Lower leg skin (tissue), 3 donors: Measurements from ENCODE around the gene TES.

Experiments used
- CTCF ChIP-seq, 3 donors: fragments of 450-650 bp; IDR thresholded peaks; one replicate each; pipeline ENCODE4 v1.5.1; 2016; ENCODE audit warnings: antibody characterized with exemption in 3 of 3, mild to moderate bottlenecking in 3 of 3, moderate library complexity in 2 of 3
- POLR2A ChIP-seq, 2 donors: fragments of 450-650 bp; IDR thresholded peaks; one replicate each; pipeline ENCODE4 v1.6.1; 2016 to 2017; ENCODE audit warnings: antibody characterized with exemption in 2 of 2, mild to moderate bottlenecking in 1 of 2, moderate library complexity in 1 of 2

GRCh38 chr7:116227678-116228239, 17.4 kb downstream of the TES start:
- TF ChIP-seq CTCF (IDR thresholded peaks at IDR 0.05), result no peak
- no peak for TF ChIP-seq POLR2A (IDR thresholded peaks at IDR 0.05)
